OCI-LY7 (cell line): ENCODE measurements around the gene WIPF2. TPM values are rescaled to one million over a fixed set of nuclear protein-coding genes. Genes with fewer than 3 reads are reported as not detected.
A peak's percentile ranks its signal among the peaks of the same experiment; 100 is the strongest.

Experiments used
- BruUV-seq: library from RNA; stranded (reverse); fragments of 400-500 nt; replicated peaks from 2 replicates; lab custom pipeline; 2021; lab: Mats Ljungman, UMichigan
- CTCF ChIA-PET: fragments of 300-600 bp; sonication (Branson Sonifier 250); formaldehyde crosslinking; loops from one replicate; lab custom pipeline; 2022; ENCODE audit warnings: antibody characterized with exemption; ENCODE audit not compliant: unreplicated experiment; lab: Charles Lee
- POLR2A ChIA-PET: fragments of 300-600 bp; sonication (Branson Sonifier 250); formaldehyde crosslinking; loops from one replicate; lab custom pipeline; 2022; ENCODE audit warnings: antibody characterized with exemption; lab: Charles Lee
- DNase-seq: peaks from one replicate; pipeline ENCODE4 v3.0.0-alpha.2; 2015; ENCODE audit warnings: low spot score
- H2AFZ ChIP-seq: fragments of 200-600 bp; sonication (generic), shearing (Covaris generic); 2 replicates; pipeline ENCODE4 v1.6.1; 2014; ENCODE audit warnings: mild to moderate bottlenecking, antibody characterized with exemption, low read length, moderate library complexity
- H3K27ac ChIP-seq: fragments of 200-600 bp; sonication (generic); 2 replicates; pipeline ENCODE4 v1.5.1; 2014; ENCODE audit warnings: mixed run types, low read depth, mild to moderate bottlenecking, moderate library complexity, low read length, inconsistent platforms; ENCODE audit not compliant: poor library complexity, severe bottlenecking
- H3K36me3 ChIP-seq: fragments of 200-600 bp; sonication (generic); 2 replicates; pipeline ENCODE4 v1.6.1; 2014; ENCODE audit warnings: mild to moderate bottlenecking, antibody characterized with exemption, low read length, moderate library complexity, mixed read lengths; ENCODE audit not compliant: insufficient read depth
- H3K4me1 ChIP-seq: fragments of 200-600 bp; sonication (generic); 2 replicates; pipeline ENCODE4 v1.5.1; 2014; ENCODE audit warnings: mild to moderate bottlenecking, low read length; ENCODE audit not compliant: insufficient read depth, poor library complexity, severe bottlenecking
- H3K4me2 ChIP-seq: fragments of 200-600 bp; sonication (generic); 2 replicates; pipeline ENCODE4 v1.6.1; 2014; ENCODE audit warnings: mild to moderate bottlenecking, low read length
- H3K4me3 ChIP-seq: fragments of 200-600 bp; sonication (generic); 2 replicates; pipeline ENCODE4 v1.5.1; 2014; ENCODE audit warnings: mild to moderate bottlenecking, low read depth, low read length; ENCODE audit not compliant: poor library complexity, severe bottlenecking
- H3K79me2 ChIP-seq: fragments of 200-600 bp; sonication (generic); 2 replicates; pipeline ENCODE4 v1.6.1; 2016; ENCODE audit warnings: low read depth, mild to moderate bottlenecking, low read length, moderate library complexity, mixed read lengths; ENCODE audit not compliant: insufficient read depth
- H3K9me2 ChIP-seq: fragments of 200-600 bp; sonication (generic); 2 replicates; pipeline ENCODE4 v1.6.1; 2016; ENCODE audit warnings: mild to moderate bottlenecking, low read length, mixed read lengths; ENCODE audit not compliant: insufficient read depth
- H3K9me3 ChIP-seq: fragments of 200-600 bp; sonication (generic); 2 replicates; pipeline ENCODE4 v1.6.1; 2014; ENCODE audit warnings: mild to moderate bottlenecking, mixed run types, low read length, mixed read lengths
- H4K20me1 ChIP-seq: fragments of 200-600 bp; sonication (generic); 2 replicates; pipeline ENCODE4 v1.6.1; 2014; ENCODE audit warnings: mild to moderate bottlenecking, antibody characterized with exemption, low read length, moderate library complexity, mixed read lengths; ENCODE audit not compliant: insufficient read depth
- EZH2phosphoT487 ChIP-seq: fragments of 200-600 bp; sonication (generic); IDR thresholded peaks from 2 replicates; pipeline ENCODE4 v1.6.1; 2018; ENCODE audit warnings: low read depth, borderline replicate concordance, mild to moderate bottlenecking, mixed run types, antibody characterized with exemption, low read length, moderate library complexity, mixed read lengths
- intact Hi-C: fragments of 100-400 bp; cut with micrococcal nuclease; formaldehyde crosslinking; loops from one replicate; pipeline ENCODE4 v1.10.0; 2022; ENCODE audit not compliant: unreplicated experiment
- total RNA-seq, 2 experiments: library from RNA; depleted of rRNA in 1 of 2; stranded (reverse); fragments of >200 nt in 1 of 2; shearing (Covaris generic) in 1 of 2; gene quantifications; 2 replicates each; pipeline ENCODE4 v1.2.3, GENCODE V29; 2014 to 2022
- TF ChIP-seq, protein P1 (sequence below): fragments of 200-600 bp; sonication (generic); conservative IDR thresholded peaks from 2 replicates; pipeline ENCODE4 v1.5.1; 2014; ENCODE audit warnings: mild to moderate bottlenecking, antibody characterized with exemption, low read length, moderate library complexity, mixed read lengths

Gene WIPF2
- total RNA-seq, 2 experiments from 2014 or later: 4.7 to 20.3 TPM

DNA sequence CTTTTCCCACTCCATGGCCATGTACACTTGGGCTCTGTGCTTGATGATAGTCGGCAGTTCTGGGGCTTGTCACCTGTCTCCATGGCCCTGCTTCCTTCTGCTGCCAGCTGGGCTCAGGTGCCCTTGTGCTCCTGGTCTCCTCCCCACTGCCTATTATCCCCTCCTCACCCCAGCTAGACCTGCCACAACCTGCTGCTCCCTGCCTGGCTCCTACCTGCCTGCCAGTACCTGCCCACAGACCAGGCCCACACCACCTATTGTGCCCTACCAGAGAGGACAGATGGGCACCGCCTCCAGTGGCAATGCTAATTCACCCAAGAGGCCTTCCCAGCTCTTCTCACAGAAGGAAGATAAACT is 42.4 kb upstream of the WIPF2 start:
- no TSS peak for BruUV-seq
- no peak overlapping the region for H2AFZ ChIP-seq
- intact Hi-C loops: no loop called here

DNA sequence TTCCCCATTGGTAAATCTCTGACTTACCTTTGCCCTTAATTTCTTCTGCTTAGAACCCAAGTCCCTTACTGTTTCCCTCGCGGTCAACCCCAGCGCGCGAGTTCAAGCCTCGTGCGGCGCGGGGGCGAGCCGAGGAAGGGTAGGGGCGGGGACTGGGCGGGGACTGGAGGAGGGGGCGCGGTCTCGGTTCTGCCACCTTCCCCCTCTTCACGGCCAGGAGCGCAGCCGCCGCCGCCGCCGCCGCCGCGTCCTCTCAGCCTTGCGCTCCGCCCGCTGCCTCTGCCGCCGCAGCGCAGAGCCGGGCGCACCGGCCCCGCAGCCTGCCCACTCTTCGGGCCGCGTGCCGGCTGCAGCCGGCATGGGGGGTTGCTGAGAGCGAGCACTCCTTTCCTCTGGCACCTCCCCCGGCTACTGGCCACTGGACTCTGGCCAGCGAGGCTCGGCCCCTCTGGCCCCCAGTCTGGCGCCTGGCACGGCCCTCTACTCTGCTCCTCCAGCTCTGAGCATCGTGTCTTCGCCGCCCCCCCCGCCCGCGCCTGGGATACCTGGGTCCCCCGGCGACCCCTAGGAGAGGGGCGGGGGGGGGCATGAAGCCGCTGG is 41.7 kb upstream of the WIPF2 start, which contains the start of gene RAPGEFL1:
TSS of gene RAPGEFL1 (plus strand) at position 196 of the 600 bp plus-strand sequence. CDS start at position 588, 392 bp downstream.
- no TSS peak for BruUV-seq
- Histone ChIP-seq H3K4me3 (no peak within 1 kb of the TSS), H4K20me1 (no peaks in the 10 kb centered on the region), H3K4me2 (peak within 1 kb of the TSS; percentile 50; the same call in 1 of the 2 replicates), H3K36me3 (peaks cover 39% of the 10 kb centered on the region), H3K9me3 (no peaks in the 10 kb centered on the region), H3K79me2 (no peaks in the 10 kb centered on the region), H3K9me2 (no peaks in the 10 kb centered on the region), H2AFZ (no peak within 1 kb of the TSS), H3K4me1 (peaks cover 7% of the 10 kb centered on the region), H3K27ac (no peak within 1 kb of the TSS)
- ChIA-PET POLR2A (interaction anchor here (0.6 kb wide), 1 partner anchor 123 kb away, joined by 6 read pairs; the partner anchor contains the start of gene MED24), CTCF (no interaction called here)
- intact Hi-C loops: no loop called here
- DNase-seq: no peak
- TF ChIP-seq, protein P1, sequence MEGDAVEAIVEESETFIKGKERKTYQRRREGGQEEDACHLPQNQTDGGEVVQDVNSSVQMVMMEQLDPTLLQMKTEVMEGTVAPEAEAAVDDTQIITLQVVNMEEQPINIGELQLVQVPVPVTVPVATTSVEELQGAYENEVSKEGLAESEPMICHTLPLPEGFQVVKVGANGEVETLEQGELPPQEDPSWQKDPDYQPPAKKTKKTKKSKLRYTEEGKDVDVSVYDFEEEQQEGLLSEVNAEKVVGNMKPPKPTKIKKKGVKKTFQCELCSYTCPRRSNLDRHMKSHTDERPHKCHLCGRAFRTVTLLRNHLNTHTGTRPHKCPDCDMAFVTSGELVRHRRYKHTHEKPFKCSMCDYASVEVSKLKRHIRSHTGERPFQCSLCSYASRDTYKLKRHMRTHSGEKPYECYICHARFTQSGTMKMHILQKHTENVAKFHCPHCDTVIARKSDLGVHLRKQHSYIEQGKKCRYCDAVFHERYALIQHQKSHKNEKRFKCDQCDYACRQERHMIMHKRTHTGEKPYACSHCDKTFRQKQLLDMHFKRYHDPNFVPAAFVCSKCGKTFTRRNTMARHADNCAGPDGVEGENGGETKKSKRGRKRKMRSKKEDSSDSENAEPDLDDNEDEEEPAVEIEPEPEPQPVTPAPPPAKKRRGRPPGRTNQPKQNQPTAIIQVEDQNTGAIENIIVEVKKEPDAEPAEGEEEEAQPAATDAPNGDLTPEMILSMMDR: no peak
- TF ChIP-seq EZH2phosphoT487: no peak

More for the DNA sequence above, 42.4 kb upstream of the WIPF2 start:
- no peaks in the 10 kb centered on the region for H3K9me2 ChIP-seq
- H3K36me3 ChIP-seq: peaks cover 45% of the 10 kb centered on the region
- TF ChIP-seq EZH2phosphoT487: no peak
- TF ChIP-seq, protein P1: no peak
- no peaks in the 10 kb centered on the region for H3K9me3 ChIP-seq
- H3K4me3 ChIP-seq: no peak overlapping the region
- CTCF ChIA-PET: interaction anchor here (1.3 kb wide), 1 partner anchor 64 kb away, joined by 3 read pairs; no protein-coding TSS in a partner anchor
- POLR2A ChIA-PET: no interaction called here
- no peak overlapping the region for H3K27ac ChIP-seq
- H4K20me1 ChIP-seq: no peaks in the 10 kb centered on the region
- H3K79me2 ChIP-seq: no peaks in the 10 kb centered on the region
- peaks cover 7% of the 10 kb centered on the region for H3K4me1 ChIP-seq
- DNase-seq: no peak
- H3K4me2 ChIP-seq: no peak overlapping the region

DNA sequence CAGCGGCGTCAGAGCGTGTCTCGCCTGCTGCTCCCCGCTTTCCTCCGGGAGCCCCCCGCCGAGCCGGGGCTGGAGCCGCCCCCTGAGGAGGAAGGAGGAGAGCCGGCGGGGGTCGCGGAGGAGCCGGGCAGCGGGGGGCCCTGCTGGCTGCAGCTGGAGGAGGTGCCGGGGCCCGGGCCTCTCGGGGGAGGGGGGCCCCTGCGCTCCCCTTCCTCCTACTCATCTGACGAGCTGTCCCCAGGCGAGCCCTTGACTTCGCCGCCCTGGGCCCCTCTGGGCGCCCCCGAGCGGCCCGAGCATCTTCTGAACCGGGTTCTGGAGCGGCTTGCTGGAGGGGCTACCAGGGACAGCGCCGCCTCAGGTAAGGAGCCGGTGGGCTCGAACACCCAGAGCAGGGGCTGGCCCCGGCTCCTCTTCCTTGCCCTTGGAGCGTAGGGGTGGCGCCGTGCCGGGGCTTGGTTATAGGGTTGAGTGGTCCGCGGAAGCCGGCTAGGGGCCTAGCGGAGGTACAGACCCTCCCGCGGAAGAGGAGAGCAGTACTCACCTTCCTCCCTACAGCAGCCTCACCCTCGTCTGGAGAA is 41.0 kb upstream of the WIPF2 start:
- H3K27ac ChIP-seq: no peak overlapping the region
- H3K4me1 ChIP-seq: peaks cover 7% of the 10 kb centered on the region
- intact Hi-C loops: no loop called here
- TF ChIP-seq, protein P1: no peak
- TF ChIP-seq EZH2phosphoT487: no peak
- no peaks in the 10 kb centered on the region for H4K20me1 ChIP-seq
- POLR2A ChIA-PET: interaction anchor here (0.6 to 0.7 kb wide), 3 partner anchors 38 to 124 kb away, joined by 3 to 6 read pairs (median 4); partner anchors contain the start of genes CASC3 and MED24
- H3K4me3 ChIP-seq: no peak overlapping the region
- H3K36me3 ChIP-seq: peaks cover 31% of the 10 kb centered on the region
- no peaks in the 10 kb centered on the region for H3K9me2 ChIP-seq
- H3K9me3 ChIP-seq: no peaks in the 10 kb centered on the region
- no peaks in the 10 kb centered on the region for H3K79me2 ChIP-seq
- no peak for DNase-seq
- CTCF ChIA-PET: no interaction called here
- H2AFZ ChIP-seq: no peak overlapping the region
- peak overlapping the region; percentile 50; the same call in 1 of the 2 replicates for H3K4me2 ChIP-seq
- no TSS peak for BruUV-seq
